GM12874 (cell line): ENCODE data around the gene KPNB1.

Source experiments
- TF ChIP-seq, protein P1 (sequence below): IDR thresholded peaks from 2 replicates; pipeline ENCODE4 v1.5.1; 2011; ENCODE audit warnings: low read depth, mild to moderate bottlenecking, control low read depth, low read length, moderate library complexity; ENCODE audit not compliant: insufficient read depth

KPNB1 gene

DNA sequence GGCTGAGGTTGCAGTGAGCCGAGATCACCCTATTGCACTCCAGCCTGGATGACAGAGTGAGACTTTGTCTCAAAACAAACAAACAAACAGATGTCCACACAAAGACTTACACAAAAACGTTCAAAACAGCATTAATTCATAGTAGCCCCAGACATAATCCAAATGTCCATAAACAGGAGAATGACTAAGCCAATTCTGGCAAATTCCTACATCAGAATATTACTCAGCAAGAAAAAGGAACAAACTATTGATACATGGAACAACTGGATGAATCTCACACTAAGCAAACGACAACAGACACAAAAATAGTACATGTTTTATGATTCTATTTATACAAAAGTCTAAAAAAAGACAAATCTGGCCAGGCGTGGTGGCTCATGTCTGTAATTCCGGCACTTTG lies 10.8 kb upstream of the KPNB1 start:
- TF ChIP-seq, protein P1, sequence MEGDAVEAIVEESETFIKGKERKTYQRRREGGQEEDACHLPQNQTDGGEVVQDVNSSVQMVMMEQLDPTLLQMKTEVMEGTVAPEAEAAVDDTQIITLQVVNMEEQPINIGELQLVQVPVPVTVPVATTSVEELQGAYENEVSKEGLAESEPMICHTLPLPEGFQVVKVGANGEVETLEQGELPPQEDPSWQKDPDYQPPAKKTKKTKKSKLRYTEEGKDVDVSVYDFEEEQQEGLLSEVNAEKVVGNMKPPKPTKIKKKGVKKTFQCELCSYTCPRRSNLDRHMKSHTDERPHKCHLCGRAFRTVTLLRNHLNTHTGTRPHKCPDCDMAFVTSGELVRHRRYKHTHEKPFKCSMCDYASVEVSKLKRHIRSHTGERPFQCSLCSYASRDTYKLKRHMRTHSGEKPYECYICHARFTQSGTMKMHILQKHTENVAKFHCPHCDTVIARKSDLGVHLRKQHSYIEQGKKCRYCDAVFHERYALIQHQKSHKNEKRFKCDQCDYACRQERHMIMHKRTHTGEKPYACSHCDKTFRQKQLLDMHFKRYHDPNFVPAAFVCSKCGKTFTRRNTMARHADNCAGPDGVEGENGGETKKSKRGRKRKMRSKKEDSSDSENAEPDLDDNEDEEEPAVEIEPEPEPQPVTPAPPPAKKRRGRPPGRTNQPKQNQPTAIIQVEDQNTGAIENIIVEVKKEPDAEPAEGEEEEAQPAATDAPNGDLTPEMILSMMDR, result no peak

DNA sequence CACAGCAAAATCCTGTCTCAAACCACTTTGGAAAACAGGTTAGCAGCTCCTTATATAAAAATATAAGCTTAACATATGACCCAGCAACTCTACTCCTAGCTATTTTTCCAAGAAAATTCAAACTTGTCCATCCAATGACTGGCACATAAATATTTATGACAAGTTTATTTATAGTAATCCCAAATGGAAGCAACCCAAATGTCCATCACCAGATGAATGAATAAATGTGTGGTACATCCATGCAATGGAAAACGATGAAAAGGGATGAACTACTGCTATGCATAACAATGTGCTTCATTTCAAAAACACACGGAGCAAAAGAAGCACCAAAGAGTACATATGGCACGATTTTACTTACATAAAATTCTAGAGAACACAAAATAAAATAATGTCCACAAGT lies 9.6 kb upstream of the KPNB1 start:
- TF ChIP-seq, protein P1, result no peak

DNA sequence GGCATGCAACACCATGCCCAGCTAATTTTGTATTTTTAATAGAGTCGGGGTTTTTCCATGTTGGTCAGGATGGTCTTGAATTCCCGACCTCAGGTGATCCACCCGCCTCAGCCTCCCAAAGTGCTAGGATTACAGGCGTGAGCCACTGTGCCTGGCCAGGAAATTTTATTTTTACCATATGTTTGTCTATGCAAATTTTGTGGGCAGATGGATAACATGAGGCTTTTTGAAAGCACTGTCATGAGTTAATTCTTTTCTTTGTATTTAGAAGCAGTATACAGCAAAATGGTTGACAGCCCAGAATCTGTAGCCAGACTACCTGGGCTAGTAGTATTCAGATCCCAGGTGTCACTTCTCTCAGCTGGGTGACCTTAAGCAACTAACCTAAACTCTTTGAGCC lies 8.5 kb upstream of the KPNB1 start:
- TF ChIP-seq, protein P1, result no peak

DNA sequence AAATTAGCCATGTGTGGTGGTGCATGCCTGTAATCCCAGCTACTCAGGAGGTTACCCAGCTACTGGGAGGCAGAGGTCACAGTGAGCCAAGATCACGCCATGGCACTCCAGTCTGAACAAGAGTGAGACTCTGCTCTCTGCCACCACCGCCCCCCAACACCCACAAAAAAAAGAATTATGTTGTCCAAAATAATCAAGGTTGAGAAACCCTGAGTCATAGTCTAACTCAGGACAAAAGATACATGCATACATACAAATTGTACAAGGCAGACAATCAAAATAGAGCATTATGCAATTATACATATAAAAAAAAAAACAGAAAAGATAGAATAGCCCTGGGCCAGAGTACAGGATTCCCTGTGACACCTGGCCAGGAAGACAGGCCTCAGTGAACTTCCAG lies 6.6 kb upstream of the KPNB1 start:
- TF ChIP-seq, protein P1, result no peak

DNA sequence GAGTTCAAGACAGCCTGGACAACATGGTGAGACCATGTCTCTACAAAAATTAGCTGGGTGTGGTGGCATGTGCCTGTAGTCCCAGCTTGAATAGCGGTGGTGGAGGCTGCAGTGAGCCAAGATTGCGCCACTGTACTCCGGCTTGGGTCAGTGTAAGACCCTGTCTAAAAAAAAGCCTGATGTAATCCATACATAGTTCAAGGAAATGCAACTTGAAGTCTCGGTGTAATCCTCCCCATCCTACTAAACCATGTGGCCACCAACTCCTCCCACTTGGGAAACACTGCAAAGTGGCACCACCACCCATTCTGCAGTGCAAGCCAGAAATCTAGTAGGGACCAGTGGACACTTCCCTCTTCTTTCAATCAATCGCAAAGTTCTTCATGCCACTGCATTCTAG lies 5.4 kb upstream of the KPNB1 start:
- TF ChIP-seq, protein P1, result no peak

DNA sequence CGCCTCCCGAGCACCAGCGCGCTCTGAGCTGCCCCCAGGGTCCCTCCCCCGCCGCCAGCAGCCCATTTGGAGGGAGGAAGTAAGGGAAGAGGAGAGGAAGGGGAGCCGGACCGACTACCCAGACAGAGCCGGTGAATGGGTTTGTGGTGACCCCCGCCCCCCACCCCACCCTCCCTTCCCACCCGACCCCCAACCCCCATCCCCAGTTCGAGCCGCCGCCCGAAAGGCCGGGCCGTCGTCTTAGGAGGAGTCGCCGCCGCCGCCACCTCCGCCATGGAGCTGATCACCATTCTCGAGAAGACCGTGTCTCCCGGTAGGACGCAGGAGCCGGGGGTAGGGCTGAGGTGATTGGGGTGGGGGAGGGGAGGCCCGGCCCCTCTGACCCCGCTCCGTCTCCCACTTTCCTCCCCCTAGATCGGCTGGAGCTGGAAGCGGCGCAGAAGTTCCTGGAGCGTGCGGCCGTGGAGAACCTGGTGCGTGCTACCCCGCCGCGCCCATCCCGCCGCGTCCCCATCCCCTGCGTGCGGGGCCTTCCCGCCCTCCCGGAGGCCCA lies 329 bp downstream of the KPNB1 start:
- TF ChIP-seq, protein P1, result no peak

DNA sequence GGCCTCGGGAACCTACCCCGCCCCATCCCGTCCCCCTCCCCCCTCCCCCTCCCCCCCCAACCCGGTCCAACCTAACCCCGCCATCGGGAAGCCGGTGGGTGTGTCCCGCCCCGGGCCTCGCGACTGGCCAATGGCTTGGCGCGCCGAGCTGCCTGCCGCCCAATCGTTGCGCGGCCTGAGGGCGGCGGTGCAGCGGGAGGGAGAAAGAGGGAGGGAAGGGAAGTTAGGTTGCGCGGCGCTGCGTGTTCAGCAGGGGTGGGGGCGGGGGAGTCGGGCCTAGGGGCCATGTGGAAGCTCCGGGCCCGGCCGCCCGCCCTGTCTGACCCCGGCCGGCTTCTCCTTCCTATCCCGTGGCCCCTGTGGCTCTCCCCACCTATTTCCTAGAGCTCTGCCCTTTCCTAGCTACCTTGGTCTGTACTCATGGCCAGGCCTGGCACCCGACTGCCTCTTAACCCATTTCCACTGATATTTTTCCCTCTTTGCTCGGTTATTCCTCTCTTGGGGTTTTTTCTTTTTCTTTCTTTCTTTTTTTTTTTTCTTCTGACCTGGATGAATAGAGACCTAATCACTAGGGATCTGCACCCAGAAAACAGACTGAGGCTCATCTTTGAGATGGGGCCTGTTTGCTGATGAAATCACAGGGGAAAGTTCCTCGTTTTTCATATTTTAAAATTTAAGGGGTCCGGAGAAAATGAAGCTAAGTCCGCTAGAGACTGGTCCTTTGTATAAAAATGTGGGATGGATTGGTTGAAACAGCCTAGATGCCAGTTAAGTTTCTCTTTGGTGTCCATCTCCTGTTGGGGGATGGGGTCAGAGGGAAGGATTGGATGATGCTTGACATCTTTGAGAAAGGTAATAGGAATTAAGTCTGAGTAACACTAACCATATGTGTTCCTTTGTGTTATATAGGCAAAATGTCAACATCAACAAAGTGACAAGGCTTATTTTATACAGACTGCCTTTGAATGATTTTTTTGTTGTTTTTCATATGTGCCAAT lies 1.1 kb downstream of the KPNB1 start:
- TF ChIP-seq, protein P1, result no peak
